ENCODE results near the gene MEPCE. TPM values are rescaled to one million over a fixed set of nuclear protein-coding genes. Genes with fewer than 3 reads are reported as not detected.

The MEPCE gene
- polyA plus RNA-seq, 6 donors from 2014 or later: 10.9 to 24.6 (median 19.5) TPM

DNA sequence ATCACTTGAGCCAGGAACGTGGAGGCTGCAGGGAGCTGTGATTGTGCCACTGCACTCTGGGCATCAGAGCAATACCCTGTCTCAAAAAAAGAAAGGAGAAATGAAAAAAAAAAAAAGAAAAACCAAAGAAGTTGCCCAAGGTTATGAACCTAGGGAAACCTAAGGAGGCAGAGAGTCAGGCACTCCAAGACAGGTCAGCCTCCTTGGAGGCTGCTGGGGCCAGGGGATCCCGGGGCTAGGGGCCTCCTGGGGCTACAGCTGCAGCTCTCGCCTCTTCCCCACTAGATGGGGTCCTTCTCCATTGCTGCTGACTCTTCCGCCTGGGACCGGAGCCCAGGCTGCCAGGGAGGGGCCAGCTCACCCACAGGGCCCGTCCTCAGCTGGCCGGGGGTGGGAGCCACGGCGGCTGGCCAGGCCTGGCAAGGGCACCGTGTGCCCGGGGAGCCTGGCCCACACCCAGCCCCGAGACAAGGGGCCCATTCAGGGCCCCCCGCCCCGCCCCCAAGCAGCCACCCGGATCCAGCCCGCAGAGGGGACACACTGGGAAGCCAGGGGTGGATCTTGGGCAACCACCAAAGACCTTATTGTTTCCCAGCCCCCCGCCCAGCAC, 36.2 kb downstream of the MEPCE start:
- no peaks in the 10 kb centered on the region for H3K27me3 Mint-ChIP-seq
- ATAC-seq (ENCODE audit: low read depth in 2 of 2): no peak
- no peaks in the 10 kb centered on the region for H3K36me3 Mint-ChIP-seq
- H3K4me3 Mint-ChIP-seq: no peak overlapping the region
- no peak for DNase-seq
- no peaks in the 10 kb centered on the region for H3K9me3 Mint-ChIP-seq
- peak overlapping the region in 1 of 6 donors; percentile 83 for H3K27ac Mint-ChIP-seq
- peaks cover 12 to 17% (median 16%) of the 10 kb centered on the region in 3 donors for H3K4me1 Mint-ChIP-seq

DNA sequence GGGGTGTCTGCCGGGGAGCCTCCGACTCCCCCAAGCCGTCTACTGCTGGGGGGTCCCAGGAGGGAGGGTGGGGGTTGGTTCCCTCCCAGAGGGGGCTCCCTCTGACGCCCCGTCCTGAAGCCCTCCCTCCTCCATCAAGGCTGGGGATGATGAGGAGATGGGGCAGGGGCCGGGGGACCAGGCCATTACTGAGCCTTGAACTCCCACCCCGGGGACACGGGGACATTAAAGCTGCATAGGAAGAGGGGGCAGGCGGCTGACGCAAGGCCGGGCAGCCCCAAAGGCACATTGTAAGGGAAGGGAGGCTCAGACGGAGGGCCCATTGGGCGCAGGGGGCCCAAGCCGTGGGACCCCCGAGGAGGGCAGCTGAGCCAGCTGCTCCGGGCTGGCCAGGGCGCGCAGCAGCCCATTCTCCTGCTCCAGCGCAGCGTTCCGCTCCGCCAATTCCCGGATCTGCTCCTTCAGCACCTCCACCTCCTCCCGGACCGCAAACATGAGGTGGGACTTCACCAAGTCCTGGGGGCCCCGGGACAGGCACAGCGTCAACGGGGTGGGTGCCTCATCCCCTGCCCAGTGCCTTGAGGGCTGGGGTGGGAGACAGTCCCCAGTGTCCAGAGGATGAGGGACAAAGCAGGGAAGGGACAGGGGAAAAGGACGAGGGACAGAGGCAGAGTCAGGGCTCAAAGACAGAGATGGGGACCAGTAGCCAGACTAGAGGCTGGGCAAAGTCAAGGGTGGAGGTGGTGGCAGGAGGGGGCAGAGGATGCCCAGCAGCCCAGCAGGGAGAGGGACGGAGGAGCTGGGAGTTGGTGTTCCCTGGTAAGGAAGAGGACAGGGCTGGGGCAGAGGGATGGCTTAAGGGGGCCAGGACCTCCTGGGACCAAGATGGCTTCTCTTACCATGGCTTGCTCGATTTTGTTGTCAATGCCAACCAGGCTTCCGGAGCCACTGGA, 37.3 kb downstream of the MEPCE start:
- H3K4me3 Mint-ChIP-seq: no peak overlapping the region
- H3K27me3 Mint-ChIP-seq: no peaks in the 10 kb centered on the region
- H3K36me3 Mint-ChIP-seq: no peaks in the 10 kb centered on the region

GRCh38 chr7:100467638-100468373, 38.2 kb downstream of the MEPCE start:
- DNase-seq (no peak), ATAC-seq (ENCODE audit: low read depth in 2 of 2) (no peak)
- Mint-ChIP-seq H3K9me3 (no peaks in the 10 kb centered on the region), H3K27me3 (no peaks in the 10 kb centered on the region), H3K4me3 (no peak overlapping the region), H3K36me3 (no peaks in the 10 kb centered on the region), H3K4me1 (peaks cover 18 to 19% (median 19%) of the 10 kb centered on the region in 3 donors), H3K27ac (no peak overlapping the region)

More for the DNA sequence above, 37.3 kb downstream of the MEPCE start:
- Mint-ChIP-seq H3K4me1 (peaks cover 15 to 17% (median 17%) of the 10 kb centered on the region in 3 donors), H3K27ac (peak overlapping the region in 2 of 6 donors; percentile 56 to 92), H3K9me3 (no peaks in the 10 kb centered on the region)
- ATAC-seq (ENCODE audit: low read depth in 2 of 2): no peak
- DNase-seq: no peak

- Mint-ChIP-seq H3K4me1 (peaks cover 33 to 35% (median 35%) of the 10 kb centered on the region in 3 donors), H3K4me3 (no peak overlapping the region), H3K27me3 (no peaks in the 10 kb centered on the region), H3K27ac (peak overlapping the region in 3 of 6 donors; percentile 18 to 54 (median 22)), H3K9me3 (no peaks in the 10 kb centered on the region), H3K36me3 (no peaks in the 10 kb centered on the region)
- ATAC-seq (ENCODE audit: low read depth in 2 of 2): peak; percentile 85 to 90
- DNase-seq: peak; percentile 70
Measured at GRCh38 chr7:100469227-100470044, 39.8 kb downstream of the MEPCE start.

- Mint-ChIP-seq H3K9me3 (no peaks in the 10 kb centered on the region), H3K4me3 (no peak overlapping the region), H3K36me3 (no peaks in the 10 kb centered on the region), H3K27ac (peak overlapping the region in 1 of 6 donors; percentile 76), H3K27me3 (no peaks in the 10 kb centered on the region), H3K4me1 (peaks cover 37 to 46% (median 41%) of the 10 kb centered on the region in 3 donors)
- ATAC-seq (ENCODE audit: low read depth in 2 of 2) (no peak), DNase-seq (no peak)
Measured at GRCh38 chr7:100471021-100471420, 41.4 kb downstream of the MEPCE start.

- DNase-seq (no peak), ATAC-seq (ENCODE audit: low read depth in 2 of 2) (no peak)
- H3K27me3 Mint-ChIP-seq: no peaks in the 10 kb centered on the region
- H3K9me3 Mint-ChIP-seq: no peaks in the 10 kb centered on the region
- no peak overlapping the region for H3K4me3 Mint-ChIP-seq
- peaks cover 42 to 58% (median 47%) of the 10 kb centered on the region in 3 donors for H3K4me1 Mint-ChIP-seq
- peaks cover 0 to 8% of the 10 kb centered on the region in 2 donors for H3K36me3 Mint-ChIP-seq
- H3K27ac Mint-ChIP-seq: peak overlapping the region in 3 of 6 donors; percentile 9 to 91 (median 83)
Measured at GRCh38 chr7:100472121-100472851, 42.7 kb downstream of the MEPCE start.

DNA sequence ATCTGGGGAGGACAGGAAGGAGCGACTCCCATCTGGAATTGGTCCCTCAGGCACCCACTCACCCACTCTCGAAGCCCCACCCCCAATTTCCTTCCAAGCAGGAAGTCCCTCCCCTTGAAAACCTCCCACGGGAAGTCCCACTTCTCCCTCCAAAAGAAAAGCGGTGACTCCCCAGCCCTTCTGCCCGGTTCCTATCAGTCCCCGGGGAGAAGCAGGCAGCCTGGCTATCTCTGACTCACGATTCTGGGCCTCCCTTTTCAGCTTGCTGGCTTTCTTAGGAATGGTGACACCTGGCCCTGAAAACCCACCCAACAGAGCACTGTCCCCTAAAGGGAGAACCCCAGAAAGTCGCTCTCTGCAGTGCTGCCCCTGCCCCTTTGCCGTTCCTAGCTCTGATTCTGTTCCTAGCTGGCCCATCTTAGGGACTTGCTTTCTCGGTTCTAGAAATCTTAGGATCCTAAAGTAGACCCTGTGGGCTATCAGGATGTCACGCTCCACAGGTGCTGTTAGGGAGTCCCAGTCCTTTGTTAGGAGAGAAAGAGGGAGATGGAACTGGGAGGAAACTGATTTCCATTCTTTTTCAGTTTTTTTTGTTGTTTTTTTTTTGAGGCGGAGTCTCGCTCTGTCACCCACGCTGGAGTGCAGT, 43.3 kb downstream of the MEPCE start:
- H3K36me3 Mint-ChIP-seq: peaks cover 0 to 8% of the 10 kb centered on the region in 2 donors
- peak overlapping the region in 3 of 8 donors; percentile 25 to 35 (median 28) for H3K4me3 Mint-ChIP-seq
- no peak for DNase-seq
- peak overlapping the region; percentile 21 to 91 (median 86) for H3K27ac Mint-ChIP-seq
- peak in 1 of 2 donors; percentile 13 for ATAC-seq (ENCODE audit: low read depth in 2 of 2)
- H3K4me1 Mint-ChIP-seq: peaks cover 45 to 58% (median 49%) of the 10 kb centered on the region in 3 donors
- no peaks in the 10 kb centered on the region for H3K27me3 Mint-ChIP-seq
- no peaks in the 10 kb centered on the region for H3K9me3 Mint-ChIP-seq

- peaks cover 47 to 57% (median 53%) of the 10 kb centered on the region in 3 donors for H3K4me1 Mint-ChIP-seq
- H3K27ac Mint-ChIP-seq: peak overlapping the region in 5 of 6 donors; percentile 69 to 95 (median 93)
- H3K27me3 Mint-ChIP-seq: no peaks in the 10 kb centered on the region
- H3K9me3 Mint-ChIP-seq: no peaks in the 10 kb centered on the region
- H3K36me3 Mint-ChIP-seq: peaks cover 0 to 8% of the 10 kb centered on the region in 2 donors
- ATAC-seq (ENCODE audit: low read depth in 2 of 2) (no peak), DNase-seq (no peak)
- peak overlapping the region; percentile 80 to 97 (median 93) for H3K4me3 Mint-ChIP-seq
Measured at GRCh38 chr7:100475549-100475948, 45.9 kb downstream of the MEPCE start.

DNA sequence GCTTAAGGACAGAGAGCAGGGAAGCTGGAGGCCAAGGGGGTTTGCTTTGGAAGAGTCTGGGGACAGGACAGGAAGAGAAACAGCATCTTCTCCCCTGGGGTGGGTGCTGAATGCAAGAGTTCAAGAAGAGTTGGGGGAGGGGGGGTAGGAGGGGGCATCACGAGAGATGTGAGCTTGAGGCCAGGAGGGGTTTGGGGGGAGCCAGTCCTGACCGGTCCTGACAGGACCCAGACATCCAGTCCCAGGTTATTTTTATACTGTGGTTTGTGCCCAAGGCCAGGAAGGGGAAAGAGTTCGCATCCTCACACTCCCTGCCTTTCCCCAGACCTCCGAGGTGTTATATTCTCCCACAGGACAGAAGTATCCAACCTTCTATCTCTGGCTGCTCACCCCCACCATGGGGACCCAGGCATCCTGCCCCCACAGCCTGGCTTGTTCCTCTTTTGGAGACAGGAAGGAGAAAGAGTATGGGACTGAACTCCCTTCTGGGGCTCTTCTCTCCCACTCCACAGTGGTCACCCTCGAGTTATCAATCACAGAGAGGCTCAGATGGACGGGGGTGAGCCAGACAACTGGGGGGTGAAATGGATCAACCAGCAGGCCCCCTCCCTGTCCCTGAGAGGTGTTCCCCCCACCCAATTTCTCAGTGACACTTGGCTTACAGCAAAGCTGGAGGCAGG, 46.6 kb downstream of the MEPCE start:
- DNase-seq (no peak), ATAC-seq (ENCODE audit: low read depth in 2 of 2) (no peak)
- peak overlapping the region; percentile 49 to 95 (median 92) for H3K27ac Mint-ChIP-seq
- H3K36me3 Mint-ChIP-seq: peaks cover 0 to 8% of the 10 kb centered on the region in 2 donors
- no peaks in the 10 kb centered on the region for H3K9me3 Mint-ChIP-seq
- no peaks in the 10 kb centered on the region for H3K27me3 Mint-ChIP-seq
- peaks cover 47 to 55% (median 53%) of the 10 kb centered on the region in 3 donors for H3K4me1 Mint-ChIP-seq
- peak overlapping the region; percentile 87 to 97 (median 93) for H3K4me3 Mint-ChIP-seq

- H3K27me3 Mint-ChIP-seq: no peaks in the 10 kb centered on the region
- H3K4me1 Mint-ChIP-seq: peaks cover 43 to 57% (median 53%) of the 10 kb centered on the region in 3 donors
- ATAC-seq (ENCODE audit: low read depth in 2 of 2) (no peak), DNase-seq (no peak)
- peak overlapping the region; percentile 64 to 97 (median 89) for H3K27ac Mint-ChIP-seq
- peaks cover 0 to 8% of the 10 kb centered on the region in 2 donors for H3K36me3 Mint-ChIP-seq
- peak overlapping the region; percentile 90 to 99 (median 94) for H3K4me3 Mint-ChIP-seq
- no peaks in the 10 kb centered on the region for H3K9me3 Mint-ChIP-seq
Measured at GRCh38 chr7:100476903-100477870, 47.6 kb downstream of the MEPCE start.
